Breast epithelium (tissue), 3 donors: ENCODE measurements around the gene NPY2R.

Experiments
- CTCF ChIP-seq, 3 donors: fragments of 450-650 bp; IDR thresholded peaks; one replicate each; pipeline ENCODE4 v1.5.1; 2016 to 2017; ENCODE audit warnings: antibody characterized with exemption in 3 of 3, mild to moderate bottlenecking in 3 of 3, moderate library complexity in 3 of 3
- POLR2AphosphoS5 ChIP-seq, 3 donors: sonication (generic); formaldehyde crosslinking; IDR thresholded peaks; one replicate each; pipeline ENCODE4 v1.6.1; 2017; ENCODE audit warnings: antibody characterized with exemption in 3 of 3

- TF ChIP-seq CTCF (IDR thresholded peaks at IDR 0.05): no peak
- no peak for TF ChIP-seq POLR2AphosphoS5 (IDR thresholded peaks at IDR 0.05)
Measured at GRCh38 chr4:155190099-155190498, 18.3 kb upstream of the NPY2R start.
